NCI-H510A (cell line): ENCODE data around the gene CCDC70.

Experiments
- DNase-seq: peaks from one replicate; lab custom pipeline; 2025; lab: John Stamatoyannopoulos, UW

The CCDC70 gene

GRCh38 chr13:51862957-51863356, 1.2 kb downstream of the CCDC70 start:
- no peak for DNase-seq

- no peak for DNase-seq
These were observed 4.1 kb downstream of the CCDC70 start for GRCh38 chr13:51865838-51866237.

- DNase-seq: no peak
These were observed 5.3 kb downstream of the CCDC70 start for GRCh38 chr13:51867062-51867461.

GRCh38 chr13:51869916-51870315, 8.1 kb downstream of the CCDC70 start:
- DNase-seq: no peak

- no peak for DNase-seq
These were observed 8.8 kb downstream of the CCDC70 start for GRCh38 chr13:51870616-51871015.

- no peak for DNase-seq
These were observed 11.5 kb downstream of the CCDC70 start for GRCh38 chr13:51873117-51873798.

GRCh38 chr13:51873837-51874236, 12.1 kb downstream of the CCDC70 start:
- no peak for DNase-seq

- DNase-seq: no peak
These were observed 12.9 kb downstream of the CCDC70 start for GRCh38 chr13:51874651-51875050.

GRCh38 chr13:51879133-51879532, 17.4 kb downstream of the CCDC70 start:
- no peak for DNase-seq

GRCh38 chr13:51881296-51881695, 19.5 kb downstream of the CCDC70 start:
- no peak for DNase-seq

- no peak for DNase-seq
These were observed 20.9 kb downstream of the CCDC70 start for GRCh38 chr13:51882570-51883225.

GRCh38 chr13:51883226-51883600, 21.4 kb downstream of the CCDC70 start:
- no peak for DNase-seq

GRCh38 chr13:51885651-51886050, 23.9 kb downstream of the CCDC70 start:
- no peak for DNase-seq

GRCh38 chr13:51887468-51887867, 25.7 kb downstream of the CCDC70 start:
- no peak for DNase-seq

- DNase-seq: no peak
These were observed 30.9 kb downstream of the CCDC70 start for GRCh38 chr13:51892657-51893056.

- no peak for DNase-seq
These were observed 32.5 kb downstream of the CCDC70 start for GRCh38 chr13:51894239-51894638.

GRCh38 chr13:51895906-51896888, 34.4 kb downstream of the CCDC70 start:
- DNase-seq: no peak

GRCh38 chr13:51900471-51900870, 38.7 kb downstream of the CCDC70 start:
- DNase-seq: no peak

GRCh38 chr13:51902776-51903175, 41.0 kb downstream of the CCDC70 start:
- DNase-seq: no peak

GRCh38 chr13:51905787-51906186, 44.0 kb downstream of the CCDC70 start:
- no peak for DNase-seq

- no peak for DNase-seq
These were observed 44.8 kb downstream of the CCDC70 start for GRCh38 chr13:51906581-51906980.

GRCh38 chr13:51907040-51907732, 45.4 kb downstream of the CCDC70 start:
- no peak for DNase-seq
